Stimulated activated naive CD8-positive, alpha-beta T cell treated with anti-CD3 and anti-CD28 coated beads, Interleukin-15, amount 100 ng/mL, for 72 hours (primary cell): ENCODE results near the gene ABRACL.

Experiments
- ATAC-seq: fragments of 150-1000 bp; cut with Tn5 transposase; 2 replicates; pipeline ENCODE4 v1.10.0; 2021; ENCODE audit warnings: mild to moderate bottlenecking, moderate library complexity
- DNase-seq, 2 donors: peaks; one replicate each; pipeline ENCODE4 v3.0.0; 2021 to 2022
- H3K27ac Mint-ChIP-seq, 2 donors: one replicate each; pipeline ENCODE4 v1.8.0; 2022; ENCODE audit warnings: mild to moderate bottlenecking in 2 of 2, mixed read lengths in 2 of 2, moderate library complexity in 2 of 2
- H3K27me3 Mint-ChIP-seq: one replicate; pipeline ENCODE4 v1.8.0; 2022; ENCODE audit warnings: mixed read lengths
- H3K4me1 Mint-ChIP-seq: one replicate; pipeline ENCODE4 v1.8.0; 2022; ENCODE audit warnings: mild to moderate bottlenecking, mixed read lengths
- H3K4me3 Mint-ChIP-seq, 2 donors: one replicate each; pipeline ENCODE4 v1.8.0; 2022; ENCODE audit warnings: mild to moderate bottlenecking in 2 of 2, mixed read lengths in 2 of 2, moderate library complexity in 1 of 2
- H3K9me3 Mint-ChIP-seq, 2 donors: one replicate each; pipeline ENCODE4 v1.8.0; 2022; ENCODE audit warnings: mixed read lengths in 2 of 2

The ABRACL gene

GRCh38 chr6:139062932-139063646, 34.5 kb downstream of the ABRACL start:
- H3K27ac Mint-ChIP-seq: no peak overlapping the region
- DNase-seq (no peak), ATAC-seq (no peak)

DNA sequence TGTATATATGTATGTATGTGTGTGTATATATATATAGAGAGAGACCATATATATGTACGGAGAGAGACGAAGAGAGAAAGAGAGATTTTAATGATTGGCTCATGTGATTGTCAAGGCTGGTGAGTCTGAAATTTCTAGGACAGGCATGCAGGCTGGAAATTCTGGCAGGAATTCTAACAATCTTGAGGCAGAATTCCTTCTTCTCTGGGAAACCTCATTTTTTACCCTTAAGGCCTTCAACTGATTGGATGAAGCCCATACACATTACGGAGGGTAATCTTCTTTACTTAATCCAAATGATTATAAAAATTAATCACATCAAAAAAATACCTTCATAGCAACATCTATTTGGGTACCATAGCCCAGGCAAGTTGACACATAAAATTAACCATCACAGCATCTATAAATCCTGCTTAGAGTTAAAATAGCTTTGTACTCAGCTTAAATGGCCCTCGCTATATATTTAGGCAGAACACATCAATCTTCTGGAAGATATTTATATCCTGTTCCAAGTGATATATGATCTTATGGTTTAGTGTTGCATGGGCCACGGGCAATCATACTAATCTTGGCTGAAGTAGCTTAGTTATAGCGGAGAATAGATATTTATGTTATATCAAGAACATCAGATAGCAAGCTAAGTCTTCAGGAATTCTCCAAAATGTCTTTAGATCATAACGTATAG, 36.6 kb downstream of the ABRACL start:
- ATAC-seq: no peak

More at GRCh38 chr6:139062932-139063646, 34.5 kb downstream of the ABRACL start:
- peaks cover 11% of the 10 kb centered on the region for H3K4me1 Mint-ChIP-seq
- no peaks in the 10 kb centered on the region for H3K27me3 Mint-ChIP-seq
- H3K9me3 Mint-ChIP-seq: no peaks in the 10 kb centered on the region
- H3K4me3 Mint-ChIP-seq: no peak overlapping the region

DNA sequence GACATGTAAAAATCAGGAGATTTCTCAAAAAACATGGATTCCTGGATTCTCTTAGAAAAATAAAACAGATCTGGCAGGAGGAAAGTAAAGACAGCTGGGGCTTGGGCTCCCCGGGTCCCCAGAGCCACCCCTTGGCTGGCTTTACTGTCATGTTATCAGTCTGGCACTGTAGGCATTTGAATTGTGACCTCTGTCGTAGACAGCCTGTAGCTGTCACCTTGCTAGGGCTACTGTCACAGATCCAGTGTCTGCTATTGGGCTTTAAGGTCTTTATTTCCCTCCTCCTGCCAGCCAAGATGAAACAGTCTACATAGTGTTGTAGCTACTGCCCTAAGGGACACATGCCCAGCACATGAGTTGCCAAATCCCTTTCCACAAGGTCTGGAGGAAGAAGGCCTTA, 37.5 kb downstream of the ABRACL start:
- Mint-ChIP-seq H3K4me3 (no peak overlapping the region), H3K27ac (no peak overlapping the region), H3K9me3 (no peaks in the 10 kb centered on the region), H3K27me3 (no peaks in the 10 kb centered on the region), H3K4me1 (no peaks in the 10 kb centered on the region)
- DNase-seq (no peak), ATAC-seq (no peak)

More for the DNA sequence above, 36.6 kb downstream of the ABRACL start:
- DNase-seq: no peak
- H3K27me3 Mint-ChIP-seq: no peaks in the 10 kb centered on the region
- no peak overlapping the region for H3K27ac Mint-ChIP-seq
- H3K4me1 Mint-ChIP-seq: peaks cover 9% of the 10 kb centered on the region
- H3K4me3 Mint-ChIP-seq: no peak overlapping the region
- no peaks in the 10 kb centered on the region for H3K9me3 Mint-ChIP-seq

DNA sequence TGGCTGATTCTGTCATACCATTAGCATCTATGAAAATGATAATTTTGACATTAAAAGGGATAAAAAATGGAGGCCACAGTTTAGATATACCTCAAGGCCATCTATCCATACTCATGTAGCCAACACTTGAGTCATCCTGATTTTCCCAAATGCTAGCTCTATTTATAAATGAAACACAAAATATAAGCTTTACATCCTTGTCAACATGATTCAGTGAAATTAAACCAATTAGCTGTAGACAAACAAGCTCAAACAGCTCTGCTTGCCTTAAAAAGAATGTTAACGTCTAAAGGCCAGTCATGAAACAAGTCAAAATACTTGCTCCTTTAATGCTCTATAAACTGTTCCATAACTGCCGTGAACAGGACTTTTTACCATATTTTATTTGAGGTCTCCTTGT, 40.3 kb downstream of the ABRACL start:
- Mint-ChIP-seq H3K27me3 (no peaks in the 10 kb centered on the region), H3K4me3 (no peak overlapping the region), H3K27ac (no peak overlapping the region), H3K4me1 (no peaks in the 10 kb centered on the region), H3K9me3 (no peaks in the 10 kb centered on the region)
- no peak for DNase-seq
- no peak for ATAC-seq

GRCh38 chr6:139073118-139073517, 44.6 kb downstream of the ABRACL start:
- no peaks in the 10 kb centered on the region for H3K27me3 Mint-ChIP-seq
- no peak for ATAC-seq
- no peak overlapping the region for H3K4me3 Mint-ChIP-seq
- H3K27ac Mint-ChIP-seq: no peak overlapping the region
- no peaks in the 10 kb centered on the region for H3K4me1 Mint-ChIP-seq
- H3K9me3 Mint-ChIP-seq: no peaks in the 10 kb centered on the region
- DNase-seq: no peak

DNA sequence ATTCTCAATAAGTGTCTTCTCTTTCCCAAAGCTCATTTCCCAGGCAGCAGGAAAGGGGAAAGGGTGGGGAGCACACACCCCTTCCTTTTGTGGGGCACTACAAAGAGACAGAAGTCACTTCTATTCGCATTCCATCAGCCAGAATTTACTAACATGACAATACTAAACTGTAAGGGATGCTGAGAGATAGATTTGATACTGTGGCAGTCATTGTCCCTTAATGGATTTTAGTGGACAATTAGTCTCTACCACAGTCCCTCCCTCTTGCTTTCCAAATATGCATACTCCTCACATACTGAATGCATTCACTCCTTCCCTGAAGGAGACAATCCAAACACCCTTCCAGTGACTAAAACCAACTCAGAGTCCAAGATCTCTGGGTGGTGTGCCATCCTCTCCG, 50.5 kb downstream of the ABRACL start:
- Mint-ChIP-seq H3K27me3 (no peaks in the 10 kb centered on the region), H3K27ac (no peak overlapping the region), H3K4me1 (no peaks in the 10 kb centered on the region), H3K9me3 (no peaks in the 10 kb centered on the region), H3K4me3 (no peak overlapping the region)
- DNase-seq: no peak
- ATAC-seq: no peak

GRCh38 chr6:139080255-139080920, 51.8 kb downstream of the ABRACL start:
- H3K27me3 Mint-ChIP-seq: no peaks in the 10 kb centered on the region

DNA sequence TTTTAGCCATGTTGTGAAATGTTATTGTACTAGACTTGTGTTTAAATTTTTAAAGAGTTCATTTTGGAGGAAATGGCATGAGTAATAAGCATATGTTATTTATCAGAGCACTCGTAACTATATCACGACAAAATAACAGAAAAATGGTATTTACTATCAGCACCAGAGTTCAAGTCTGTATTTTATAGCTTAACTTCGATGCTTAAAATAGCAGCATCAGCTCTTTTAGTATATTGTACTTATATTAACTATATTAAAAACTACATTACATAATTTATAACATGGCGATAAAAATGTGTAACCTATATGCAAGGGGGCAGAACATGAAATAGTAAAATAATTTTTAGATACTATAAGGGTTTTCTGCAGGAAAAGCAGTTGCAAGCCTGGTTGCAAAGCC, 52.9 kb downstream of the ABRACL start:
- ATAC-seq (no peak), DNase-seq (no peak)
- H3K27me3 Mint-ChIP-seq: no peaks in the 10 kb centered on the region
- H3K9me3 Mint-ChIP-seq: peaks cover 0 to 8% of the 10 kb centered on the region in 2 donors
- no peaks in the 10 kb centered on the region for H3K4me1 Mint-ChIP-seq
- no peak overlapping the region for H3K4me3 Mint-ChIP-seq
- no peak overlapping the region for H3K27ac Mint-ChIP-seq

More at GRCh38 chr6:139080255-139080920, 51.8 kb downstream of the ABRACL start:
- no peaks in the 10 kb centered on the region for H3K9me3 Mint-ChIP-seq
- H3K27ac Mint-ChIP-seq: no peak overlapping the region
- H3K4me1 Mint-ChIP-seq: no peaks in the 10 kb centered on the region
- no peak for ATAC-seq
- H3K4me3 Mint-ChIP-seq: no peak overlapping the region
- DNase-seq: no peak

- H3K9me3 Mint-ChIP-seq: peaks cover 0 to 11% of the 10 kb centered on the region in 2 donors
- ATAC-seq: no peak
These were observed 53.8 kb downstream of the ABRACL start for GRCh38 chr6:139082370-139082769.

GRCh38 chr6:139091826-139092225, 63.3 kb downstream of the ABRACL start:
- Mint-ChIP-seq H3K27ac (no peak overlapping the region), H3K9me3 (peaks cover 9 to 28% of the 10 kb centered on the region in 2 donors), H3K4me1 (peaks cover 11% of the 10 kb centered on the region), H3K4me3 (no peak overlapping the region), H3K27me3 (no peaks in the 10 kb centered on the region)
- DNase-seq: no peak
- no peak for ATAC-seq

More at GRCh38 chr6:139082370-139082769, 53.8 kb downstream of the ABRACL start:
- Mint-ChIP-seq H3K4me3 (no peak overlapping the region), H3K27me3 (no peaks in the 10 kb centered on the region), H3K27ac (no peak overlapping the region), H3K4me1 (no peaks in the 10 kb centered on the region)
- DNase-seq: no peak
